Neural progenitor cell (in vitro differentiated cells): ENCODE data around the gene PTGR1.

Experiments
- EZH2 ChIP-seq: fragments of 200-600 bp; sonication (generic); IDR thresholded peaks from 2 replicates; pipeline ENCODE4 v1.6.1; 2017; ENCODE audit warnings: antibody characterized with exemption, mild to moderate bottlenecking, moderate library complexity
- EZH2phosphoT487 ChIP-seq: fragments of 200-600 bp; sonication (generic); IDR thresholded peaks from 2 replicates; pipeline ENCODE4 v1.6.1; 2017; ENCODE audit warnings: antibody characterized with exemption
- TF ChIP-seq, protein P1 (sequence below): fragments of 200-600 bp; sonication (generic); IDR thresholded peaks from 2 replicates; pipeline ENCODE4 v1.5.1; 2017; ENCODE audit warnings: antibody characterized with exemption, mild to moderate bottlenecking

DNA sequence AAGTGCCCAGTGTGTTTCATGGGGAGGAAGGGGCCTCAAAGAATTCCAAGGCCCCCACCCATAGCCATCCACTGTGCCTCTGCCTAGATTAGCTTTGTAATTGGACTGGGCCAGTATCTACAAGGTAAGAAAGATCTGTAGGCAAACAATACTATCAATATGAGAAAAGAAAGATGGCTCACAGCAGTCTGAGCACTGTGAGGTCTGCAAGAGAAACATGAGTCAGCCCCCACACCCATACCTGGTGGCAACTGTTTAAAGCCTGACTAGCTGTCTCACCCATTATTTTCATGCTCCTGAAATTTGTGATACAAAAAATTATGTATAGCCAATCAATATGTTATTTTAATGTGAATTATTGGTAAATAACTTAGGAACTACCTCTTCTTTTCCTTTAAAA is 84.5 kb downstream of the PTGR1 start:
- TF ChIP-seq EZH2 (no peak), EZH2phosphoT487 (no peak)
- TF ChIP-seq, protein P1, sequence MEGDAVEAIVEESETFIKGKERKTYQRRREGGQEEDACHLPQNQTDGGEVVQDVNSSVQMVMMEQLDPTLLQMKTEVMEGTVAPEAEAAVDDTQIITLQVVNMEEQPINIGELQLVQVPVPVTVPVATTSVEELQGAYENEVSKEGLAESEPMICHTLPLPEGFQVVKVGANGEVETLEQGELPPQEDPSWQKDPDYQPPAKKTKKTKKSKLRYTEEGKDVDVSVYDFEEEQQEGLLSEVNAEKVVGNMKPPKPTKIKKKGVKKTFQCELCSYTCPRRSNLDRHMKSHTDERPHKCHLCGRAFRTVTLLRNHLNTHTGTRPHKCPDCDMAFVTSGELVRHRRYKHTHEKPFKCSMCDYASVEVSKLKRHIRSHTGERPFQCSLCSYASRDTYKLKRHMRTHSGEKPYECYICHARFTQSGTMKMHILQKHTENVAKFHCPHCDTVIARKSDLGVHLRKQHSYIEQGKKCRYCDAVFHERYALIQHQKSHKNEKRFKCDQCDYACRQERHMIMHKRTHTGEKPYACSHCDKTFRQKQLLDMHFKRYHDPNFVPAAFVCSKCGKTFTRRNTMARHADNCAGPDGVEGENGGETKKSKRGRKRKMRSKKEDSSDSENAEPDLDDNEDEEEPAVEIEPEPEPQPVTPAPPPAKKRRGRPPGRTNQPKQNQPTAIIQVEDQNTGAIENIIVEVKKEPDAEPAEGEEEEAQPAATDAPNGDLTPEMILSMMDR, result no peak
